WTC11 (cell line): ENCODE results near the gene RBPMS2. TPM values are rescaled to one million over a fixed set of nuclear protein-coding genes. Genes with fewer than 3 reads are reported as not detected.

Source experiments
- AFF4 ChIP-seq: sonication (generic); formaldehyde crosslinking; IDR thresholded peaks from 2 replicates; pipeline ENCODE4 v1.8.1; 2023; ENCODE audit warnings: mild to moderate bottlenecking, missing genetic modification reagents, borderline replicate concordance
- ARID4B ChIP-seq: sonication (generic); formaldehyde crosslinking; IDR thresholded peaks from 2 replicates; pipeline ENCODE4 v1.8.0; 2023; ENCODE audit warnings: missing genetic modification reagents, mild to moderate bottlenecking, borderline replicate concordance
- ATF2 ChIP-seq: sonication (generic); formaldehyde crosslinking; IDR thresholded peaks from 2 replicates; pipeline ENCODE4 v1.8.1; 2022; ENCODE audit warnings: low read depth, missing genetic modification reagents, borderline replicate concordance
- CBFB ChIP-seq: sonication (generic); formaldehyde crosslinking; IDR thresholded peaks from 2 replicates; pipeline ENCODE4 v1.8.1; 2022; ENCODE audit warnings: mild to moderate bottlenecking, low read depth, missing genetic modification reagents
- CREB1 ChIP-seq: sonication (generic); formaldehyde crosslinking; IDR thresholded peaks from 2 replicates; pipeline ENCODE4 v1.8.0; 2023; ENCODE audit warnings: mild to moderate bottlenecking, missing genetic modification reagents
- ETV6 ChIP-seq: sonication (generic); formaldehyde crosslinking; IDR thresholded peaks from 2 replicates; pipeline ENCODE4 v1.8.1; 2022; ENCODE audit warnings: mild to moderate bottlenecking, missing genetic modification reagents
- FOXK1 ChIP-seq: sonication (generic); formaldehyde crosslinking; IDR thresholded peaks from 2 replicates; pipeline ENCODE4 v1.8.0; 2022; ENCODE audit warnings: mild to moderate bottlenecking, moderate library complexity, missing genetic modification reagents
- GTF2I ChIP-seq: fragments of 250-450 bp; sonication (Bioruptor Pico); conservative IDR thresholded peaks from 2 replicates; pipeline ENCODE4 v1.4.0; 2021; ENCODE audit warnings: mild to moderate bottlenecking
- IRF1 ChIP-seq: sonication (generic); formaldehyde crosslinking; IDR thresholded peaks from 2 replicates; pipeline ENCODE4 v1.8.0; 2023; ENCODE audit warnings: missing genetic modification reagents
- IRF2 ChIP-seq: sonication (generic); formaldehyde crosslinking; IDR thresholded peaks from 2 replicates; pipeline ENCODE4 v1.8.0; 2022; ENCODE audit warnings: low read depth, missing genetic modification reagents, borderline replicate concordance
- MLX ChIP-seq: sonication (generic); formaldehyde crosslinking; IDR thresholded peaks from 2 replicates; pipeline ENCODE4 v1.8.1; 2023; ENCODE audit warnings: mild to moderate bottlenecking, missing genetic modification reagents, moderate library complexity
- MXD4 ChIP-seq: fragments of 250-450 bp; sonication (Bioruptor Pico); IDR thresholded peaks from 2 replicates; pipeline ENCODE4 v1.8.0; 2021; ENCODE audit warnings: mild to moderate bottlenecking, moderate library complexity, borderline replicate concordance
- NFE2L1 ChIP-seq: sonication (generic); formaldehyde crosslinking; IDR thresholded peaks from 2 replicates; pipeline ENCODE4 v1.8.1; 2023; ENCODE audit warnings: missing genetic modification reagents
- NR2C2 ChIP-seq: sonication (generic); formaldehyde crosslinking; IDR thresholded peaks from 2 replicates; pipeline ENCODE4 v1.8.0; 2022; ENCODE audit warnings: mild to moderate bottlenecking, missing genetic modification reagents
- OVOL2 ChIP-seq: fragments of 250-450 bp; sonication (Bioruptor Pico); IDR thresholded peaks from 2 replicates; pipeline ENCODE4 v1.9.0; 2021; ENCODE audit warnings: mild to moderate bottlenecking, borderline replicate concordance
- STAT6 ChIP-seq: sonication (generic); formaldehyde crosslinking; conservative IDR thresholded peaks from 2 replicates; pipeline ENCODE4 v1.8.1; 2023; ENCODE audit warnings: mild to moderate bottlenecking, low read depth, missing genetic modification reagents, moderate library complexity
- ZMAT4 ChIP-seq: fragments of 250-450 bp; sonication (Bioruptor Pico); IDR thresholded peaks from 2 replicates; pipeline ENCODE4 v1.9.0; 2021; ENCODE audit warnings: mild to moderate bottlenecking
- ZNF138 ChIP-seq: sonication (generic); formaldehyde crosslinking; conservative IDR thresholded peaks from 2 replicates; pipeline ENCODE4 v1.8.1; 2022; ENCODE audit warnings: mild to moderate bottlenecking, moderate library complexity, missing genetic modification reagents
- ZNF219 ChIP-seq: sonication (generic); formaldehyde crosslinking; IDR thresholded peaks from 2 replicates; pipeline ENCODE4 v1.8.0; 2023; ENCODE audit warnings: missing genetic modification reagents, mild to moderate bottlenecking, borderline replicate concordance
- ZNF232 ChIP-seq: sonication (generic); formaldehyde crosslinking; IDR thresholded peaks from 2 replicates; pipeline ENCODE4 v1.8.0; 2022; ENCODE audit warnings: mild to moderate bottlenecking, missing genetic modification reagents
- total RNA-seq: library from RNA; stranded (reverse); gene quantifications from 3 replicates; pipeline ENCODE4 v1.2.3, GENCODE V29; 2021

The RBPMS2 gene
- total RNA-seq, 1 experiment from 2014 or later = 195 TPM

- TF ChIP-seq OVOL2 (CRISPR knock-in tag) (no peak), ZNF232 (no peak), AFF4 (CRISPR knock-in tag) (peak; percentile 80; the same call in 1 of the 2 replicates), NFE2L1 (CRISPR knock-in tag) (no peak), MLX (CRISPR knock-in tag) (no peak), ZMAT4 (CRISPR knock-in tag) (no peak), IRF2 (CRISPR knock-in tag) (no peak), MXD4 (no peak), IRF1 (no peak), FOXK1 (CRISPR knock-in tag) (no peak), CBFB (CRISPR knock-in tag) (no peak), GTF2I (CRISPR knock-in tag) (no peak), STAT6 (CRISPR knock-in tag) (no peak), CREB1 (no peak), ZNF138 (CRISPR knock-in tag) (no peak), ARID4B (no peak), NR2C2 (CRISPR knock-in tag) (no peak), ATF2 (CRISPR knock-in tag) (no peak), ZNF219 (CRISPR knock-in tag) (no peak), ETV6 (CRISPR knock-in tag) (no peak)
Measured at GRCh38 chr15:64810497-64811326, 35.3 kb upstream of the RBPMS2 start (continued).
